Skin of body (tissue), 1 donor: Measurements from ENCODE around the gene ITGA6. TPM values are rescaled to one million over a fixed set of nuclear protein-coding genes. Genes with fewer than 3 reads are reported as not detected.

Source experiments
- total RNA-seq: library from RNA; depleted of rRNA; stranded (reverse); fragments of >200 nt; gene quantifications from one replicate; pipeline ENCODE4 v1.2.3, GENCODE V29; 2014

The ITGA6 gene
- total RNA-seq, 1 donor from 2014 or later = 135 TPM

Other genes starting within 250 kb of the ITGA6 start
- gene PDK1, start 128.5 kb downstream of the ITGA6 start, total RNA-seq = 17.7 TPM